Rectal smooth muscle tissue (tissue), 1 donor: Measurements from ENCODE around the gene STARD3.

Experiments used
- H3K27ac ChIP-seq: one replicate; pipeline ENCODE4 v1.7.0; 2013; ENCODE audit warnings: low read depth, low read length, inconsistent platforms
- H3K27me3 ChIP-seq: one replicate; pipeline ENCODE4 v1.7.0; 2013; ENCODE audit warnings: low read length; ENCODE audit not compliant: control insufficient read depth, insufficient read depth
- H3K36me3 ChIP-seq: one replicate; pipeline ENCODE4 v1.7.0; 2013; ENCODE audit warnings: low read length; ENCODE audit not compliant: control insufficient read depth, insufficient read depth
- H3K4me1 ChIP-seq: one replicate; pipeline ENCODE4 v1.7.0; 2013; ENCODE audit warnings: low read length; ENCODE audit not compliant: control insufficient read depth, insufficient read depth
- H3K4me3 ChIP-seq: one replicate; pipeline ENCODE4 v1.7.0; 2013; ENCODE audit warnings: low read length
- H3K9ac ChIP-seq: one replicate; pipeline ENCODE4 v1.7.0; 2013; ENCODE audit warnings: low read length

The STARD3 gene

DNA sequence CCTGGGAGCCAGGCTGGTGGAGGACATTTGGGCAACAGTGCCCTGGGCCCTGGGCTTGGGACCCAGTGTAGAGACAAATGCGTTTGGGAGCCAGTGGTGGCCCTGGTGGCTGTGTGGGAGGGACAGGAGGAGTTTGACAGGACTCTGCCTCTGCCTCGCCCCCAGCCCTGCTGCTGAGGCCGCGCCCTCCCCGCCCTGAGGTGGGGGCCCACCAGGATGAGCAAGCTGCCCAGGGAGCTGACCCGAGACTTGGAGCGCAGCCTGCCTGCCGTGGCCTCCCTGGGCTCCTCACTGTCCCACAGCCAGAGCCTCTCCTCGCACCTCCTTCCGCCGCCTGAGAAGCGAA lies 16.3 kb downstream of the STARD3 start:
- no peaks in the 10 kb centered on the region for H3K27me3 ChIP-seq
- peaks cover 14% of the 10 kb centered on the region for H3K36me3 ChIP-seq
- no peak overlapping the region for H3K4me3 ChIP-seq
- H3K4me1 ChIP-seq = no peaks in the 10 kb centered on the region
- no peak overlapping the region for H3K9ac ChIP-seq
- no peak overlapping the region for H3K27ac ChIP-seq

DNA sequence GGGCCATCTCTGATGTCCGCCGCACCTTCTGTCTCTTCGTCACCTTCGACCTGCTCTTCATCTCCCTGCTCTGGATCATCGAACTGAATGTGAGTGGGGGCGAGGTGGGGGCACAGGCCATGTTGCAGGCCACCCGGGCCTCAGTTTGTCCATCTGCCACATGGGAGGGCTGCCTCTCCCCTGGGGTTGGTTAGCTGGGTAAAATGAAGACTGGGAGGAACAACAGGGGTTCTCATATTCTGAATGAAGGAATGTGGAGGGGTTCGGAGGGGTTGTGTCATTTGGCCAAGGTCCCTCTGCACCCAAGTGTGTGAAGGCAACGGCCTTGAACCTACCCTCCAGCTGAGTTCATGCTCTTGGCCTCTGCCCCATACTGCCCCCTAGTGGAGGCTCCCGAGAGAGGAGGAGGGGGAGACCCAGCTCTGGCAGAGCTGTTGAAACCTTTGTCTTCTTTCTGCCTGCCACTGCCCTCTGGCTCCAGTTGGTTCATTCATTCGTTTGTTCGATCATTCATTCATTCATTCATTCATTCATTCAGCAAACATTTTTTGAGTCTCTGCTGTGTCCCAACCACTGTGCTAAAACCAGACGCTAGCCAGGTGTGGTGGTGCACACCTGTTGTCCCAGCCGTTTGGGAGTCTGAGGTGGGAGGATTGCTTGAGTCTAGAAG lies 16.9 kb downstream of the STARD3 start:
- no peaks in the 10 kb centered on the region for H3K4me1 ChIP-seq
- H3K27ac ChIP-seq = no peak overlapping the region
- no peak overlapping the region for H3K4me3 ChIP-seq
- peaks cover 16% of the 10 kb centered on the region for H3K36me3 ChIP-seq
- H3K27me3 ChIP-seq = no peaks in the 10 kb centered on the region
- no peak overlapping the region for H3K9ac ChIP-seq

GRCh38 chr17:39655105-39655504 lies 18.2 kb downstream of the STARD3 start:
- Histone ChIP-seq H3K4me1 (no peaks in the 10 kb centered on the region), H3K9ac (no peak overlapping the region), H3K27me3 (no peaks in the 10 kb centered on the region), H3K4me3 (no peak overlapping the region), H3K36me3 (peaks cover 20% of the 10 kb centered on the region), H3K27ac (no peak overlapping the region)

GRCh38 chr17:39658346-39658745 lies 21.4 kb downstream of the STARD3 start:
- no peak overlapping the region for H3K9ac ChIP-seq
- H3K27me3 ChIP-seq = no peaks in the 10 kb centered on the region
- peaks cover 36% of the 10 kb centered on the region for H3K36me3 ChIP-seq
- no peaks in the 10 kb centered on the region for H3K4me1 ChIP-seq
- H3K4me3 ChIP-seq = no peak overlapping the region
- no peak overlapping the region for H3K27ac ChIP-seq

- no peak overlapping the region for H3K9ac ChIP-seq
- no peaks in the 10 kb centered on the region for H3K4me1 ChIP-seq
- peaks cover 36% of the 10 kb centered on the region for H3K36me3 ChIP-seq
- no peak overlapping the region for H3K4me3 ChIP-seq
- H3K27ac ChIP-seq = no peak overlapping the region
- no peaks in the 10 kb centered on the region for H3K27me3 ChIP-seq
These were observed 21.8 kb downstream of the STARD3 start for GRCh38 chr17:39658760-39659159.

DNA sequence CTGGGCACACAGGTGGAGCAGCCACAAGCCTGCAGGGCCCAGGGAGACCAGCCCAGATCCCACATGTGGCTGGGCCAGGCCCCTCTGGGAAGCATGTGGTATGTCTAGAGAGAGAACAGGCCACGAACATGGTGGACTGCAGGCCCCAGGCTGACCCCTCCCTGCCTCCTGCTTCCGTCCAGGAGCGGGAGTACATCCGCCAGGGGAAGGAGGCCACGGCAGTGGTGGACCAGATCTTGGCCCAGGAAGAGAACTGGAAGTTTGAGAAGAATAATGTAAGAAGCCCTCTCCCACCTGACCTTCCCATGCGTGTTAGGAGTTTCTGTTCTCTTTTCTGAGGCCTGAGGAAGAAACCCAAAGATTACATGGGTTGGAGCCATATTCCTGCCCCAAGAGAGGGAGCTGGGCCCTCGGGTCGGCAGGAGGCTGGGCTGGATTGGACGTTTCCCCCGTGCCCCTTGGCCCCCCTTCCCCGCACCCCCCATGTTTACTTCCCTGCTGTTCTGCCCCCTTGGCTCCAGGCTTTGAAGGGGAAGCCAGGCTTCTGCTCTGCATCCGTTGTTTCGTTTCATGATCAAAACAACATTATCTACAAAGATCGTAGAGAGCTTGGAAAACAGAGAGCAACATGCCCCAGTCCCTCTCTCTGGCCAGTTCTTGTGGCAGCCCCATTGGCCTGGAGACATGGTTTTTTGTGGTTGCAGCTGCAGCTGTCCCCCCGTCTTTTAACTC lies 22.5 kb downstream of the STARD3 start:
- Histone ChIP-seq H3K27ac (no peak overlapping the region), H3K27me3 (no peaks in the 10 kb centered on the region), H3K36me3 (peaks cover 36% of the 10 kb centered on the region), H3K4me3 (no peak overlapping the region), H3K4me1 (no peaks in the 10 kb centered on the region), H3K9ac (no peak overlapping the region)

- Histone ChIP-seq H3K4me1 (no peaks in the 10 kb centered on the region), H3K4me3 (no peak overlapping the region), H3K27ac (no peak overlapping the region), H3K36me3 (peaks cover 36% of the 10 kb centered on the region), H3K27me3 (no peaks in the 10 kb centered on the region), H3K9ac (no peak overlapping the region)
These were observed 23.0 kb downstream of the STARD3 start for GRCh38 chr17:39660011-39660360.

DNA sequence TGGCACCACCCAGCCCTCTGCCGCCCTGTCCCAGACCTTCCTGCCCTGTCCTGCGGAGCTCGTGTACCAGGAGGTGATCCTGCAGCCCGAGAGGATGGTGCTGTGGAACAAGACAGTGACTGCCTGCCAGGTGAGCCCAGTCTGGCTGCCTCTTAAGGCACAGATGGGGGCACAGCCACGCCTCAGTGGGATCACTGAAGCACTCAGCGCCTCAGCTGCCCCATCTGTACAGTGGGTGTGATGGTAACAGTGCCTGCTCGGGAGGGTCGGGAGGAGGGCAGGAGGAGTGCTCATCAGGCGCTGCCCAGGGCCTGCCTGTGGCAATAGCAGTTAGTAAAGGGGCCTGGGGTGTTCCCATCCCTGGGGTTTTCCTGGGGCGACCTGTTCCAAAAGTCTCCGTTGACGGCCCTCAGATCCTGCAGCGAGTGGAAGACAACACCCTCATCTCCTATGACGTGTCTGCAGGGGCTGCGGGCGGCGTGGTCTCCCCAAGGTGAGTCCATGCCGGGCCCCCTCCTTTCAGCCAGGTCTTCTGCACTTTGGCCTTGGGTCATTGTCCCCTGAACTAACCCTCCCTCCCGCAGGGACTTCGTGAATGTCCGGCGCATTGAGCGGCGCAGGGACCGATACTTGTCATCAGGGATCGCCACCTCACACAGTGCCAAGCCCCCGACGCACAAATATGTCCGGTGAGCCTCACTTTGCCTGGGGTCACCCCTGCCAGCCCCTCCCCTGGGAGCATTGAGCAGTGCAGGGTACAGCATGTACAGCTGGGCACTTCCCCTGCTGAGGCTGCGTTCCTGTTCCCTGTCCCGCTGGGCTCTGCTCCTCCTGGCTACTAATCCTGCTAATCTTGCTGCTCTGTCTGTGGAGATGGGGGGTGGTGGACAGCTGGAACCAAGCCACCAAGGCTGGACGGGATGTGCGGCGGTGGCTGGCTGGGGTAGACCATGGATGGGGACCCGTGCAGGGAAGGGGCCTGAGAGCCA lies 23.7 kb downstream of the STARD3 start:
- no peaks in the 10 kb centered on the region for H3K4me1 ChIP-seq
- H3K36me3 ChIP-seq = peaks cover 36% of the 10 kb centered on the region

GRCh38 chr17:39661744-39662541 lies 25.0 kb downstream of the STARD3 start:
- Histone ChIP-seq H3K9ac (no peak overlapping the region), H3K36me3 (peaks cover 33% of the 10 kb centered on the region), H3K27ac (no peak overlapping the region), H3K4me3 (no peak overlapping the region), H3K27me3 (peaks cover 3% of the 10 kb centered on the region), H3K4me1 (no peaks in the 10 kb centered on the region)

More for the DNA sequence above, 23.7 kb downstream of the STARD3 start:
- Histone ChIP-seq H3K27ac (no peak overlapping the region), H3K9ac (no peak overlapping the region), H3K27me3 (no peaks in the 10 kb centered on the region), H3K4me3 (no peak overlapping the region)

GRCh38 chr17:39662551-39663339 lies 25.8 kb downstream of the STARD3 start:
- H3K27me3 ChIP-seq = peaks cover 9% of the 10 kb centered on the region
- H3K9ac ChIP-seq = no peak overlapping the region
- H3K36me3 ChIP-seq = peaks cover 30% of the 10 kb centered on the region
- no peak overlapping the region for H3K27ac ChIP-seq
- no peak overlapping the region for H3K4me3 ChIP-seq
- H3K4me1 ChIP-seq = no peaks in the 10 kb centered on the region

DNA sequence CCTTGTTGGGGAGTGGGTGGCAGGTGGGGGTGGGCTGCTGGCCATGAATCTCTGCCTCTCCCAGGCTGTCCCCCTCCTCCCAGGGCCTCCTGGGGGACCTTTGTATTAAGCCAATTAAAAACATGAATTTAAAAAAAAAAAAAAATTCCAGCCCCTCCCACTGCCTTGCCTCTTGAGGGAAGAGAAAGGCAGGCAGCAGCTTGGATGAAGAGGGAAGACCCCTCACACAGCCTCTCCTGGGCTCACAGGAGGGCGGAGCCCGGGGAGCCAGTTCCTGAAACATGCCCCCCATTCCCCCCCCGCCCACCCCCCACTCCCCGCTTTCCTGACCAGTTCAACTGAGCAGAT lies 26.4 kb downstream of the STARD3 start:
- H3K36me3 ChIP-seq = peaks cover 24% of the 10 kb centered on the region
- H3K27me3 ChIP-seq = peaks cover 9% of the 10 kb centered on the region
- H3K9ac ChIP-seq = no peak overlapping the region
- no peaks in the 10 kb centered on the region for H3K4me1 ChIP-seq
- no peak overlapping the region for H3K4me3 ChIP-seq
- H3K27ac ChIP-seq = no peak overlapping the region
